IPS-11a (cell line): ENCODE results near the gene PDE4B.
"Not testable (repeated sequence)": the region's sequence is repeated elsewhere in the genome, so short reads cannot be mapped to it uniquely, and the experiment has no call there.

Experiments used
- H3K4me3 ChIP-seq: one replicate; pipeline ENCODE4 v1.5.1; 2013; ENCODE audit warnings: low read depth, low read length, control low read depth

PDE4B gene

GRCh38 chr1:65990161-65990560, 197.5 kb downstream of the PDE4B start:
- H3K4me3 ChIP-seq: no peak overlapping the region

DNA sequence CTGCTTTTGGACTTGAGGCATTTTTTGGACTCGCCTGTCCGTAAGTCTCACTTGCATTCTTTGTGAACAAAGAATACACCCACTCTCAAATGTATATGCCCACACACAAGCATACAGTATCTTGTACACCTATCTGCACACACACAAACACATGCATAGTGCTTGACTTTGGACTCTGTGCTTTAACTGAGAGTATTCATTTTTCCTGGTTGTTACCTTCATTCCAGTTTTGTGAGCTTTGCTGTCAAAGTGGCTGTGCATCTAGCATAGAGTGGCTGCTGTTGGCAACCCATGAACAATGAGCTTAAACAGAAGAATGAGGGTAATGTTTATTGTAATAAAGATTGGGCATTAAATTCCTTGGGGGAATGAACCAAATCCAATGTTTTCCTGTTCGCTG, 199.0 kb downstream of the PDE4B start:
- no peak overlapping the region for H3K4me3 ChIP-seq

DNA sequence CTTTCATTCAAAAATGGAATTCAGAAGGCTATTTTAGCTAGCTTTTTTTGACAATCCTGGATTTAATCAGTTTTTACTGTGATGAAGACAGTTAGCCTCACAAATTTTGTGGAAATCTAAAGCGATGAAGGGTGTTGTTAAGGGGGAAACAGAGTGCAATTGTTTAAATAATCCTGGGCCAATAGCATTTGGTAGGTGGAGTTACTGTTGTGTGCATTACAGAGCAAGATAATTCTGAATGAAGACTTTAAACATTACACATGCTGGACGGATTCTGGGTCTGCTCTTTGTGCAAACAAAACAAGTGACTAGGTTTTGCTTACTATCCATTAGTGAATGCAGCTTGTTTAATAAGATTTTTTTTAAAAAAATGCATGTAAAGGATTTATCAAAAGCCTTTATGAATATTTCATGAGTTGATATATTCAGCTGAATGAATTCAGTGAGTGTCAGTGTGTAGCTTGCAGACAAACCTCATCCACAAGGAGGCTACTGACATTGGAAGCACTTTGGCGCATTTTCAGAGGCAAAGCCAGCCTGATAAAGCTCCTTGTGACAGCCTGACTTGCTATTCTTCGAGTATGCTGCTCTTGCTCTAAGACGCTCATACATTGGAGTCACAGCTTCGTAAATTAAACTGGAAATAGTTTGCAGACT, 199.6 kb downstream of the PDE4B start:
- no peak overlapping the region for H3K4me3 ChIP-seq

DNA sequence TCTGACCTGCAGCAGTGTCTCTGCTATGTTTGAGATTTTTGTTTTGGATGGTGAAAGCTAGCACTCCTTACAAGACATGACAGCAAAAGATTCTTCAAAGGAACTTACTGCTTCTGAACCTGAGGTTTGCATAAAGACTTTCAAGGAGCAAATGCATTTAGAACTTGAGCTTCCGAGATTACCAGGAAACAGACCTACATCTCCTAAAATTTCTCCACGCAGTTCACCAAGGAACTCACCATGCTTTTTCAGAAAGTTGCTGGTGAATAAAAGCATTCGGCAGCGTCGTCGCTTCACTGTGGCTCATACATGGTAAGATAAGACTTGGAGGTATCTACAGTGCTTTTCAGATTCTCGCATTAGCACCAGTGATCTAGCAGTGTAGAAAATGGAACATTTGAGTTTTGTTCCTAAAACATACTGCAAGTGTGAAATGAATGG, 200.2 kb downstream of the PDE4B start:
- H3K4me3 ChIP-seq: no peak overlapping the region

DNA sequence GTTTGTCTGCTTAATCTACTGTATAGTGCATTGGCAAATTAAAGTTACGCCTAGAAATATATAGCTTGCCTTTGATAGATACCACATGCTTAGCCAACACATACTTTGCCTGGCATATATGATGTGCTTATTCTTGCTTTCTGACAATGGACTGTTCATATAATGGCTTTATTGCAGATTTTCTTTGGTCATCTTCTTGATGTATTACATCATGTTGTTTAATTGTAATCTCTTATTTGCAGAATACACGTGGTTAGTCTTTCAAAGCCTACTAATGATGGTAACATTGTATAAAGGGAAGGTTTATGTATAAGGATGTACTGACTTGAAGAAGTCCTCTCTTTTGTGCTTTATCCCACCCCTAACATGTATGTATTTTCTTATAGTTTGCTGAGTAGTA, 201.5 kb downstream of the PDE4B start:
- H3K4me3 ChIP-seq: no peak overlapping the region

GRCh38 chr1:65995336-65995735, 202.6 kb downstream of the PDE4B start:
- no peak overlapping the region for H3K4me3 ChIP-seq

DNA sequence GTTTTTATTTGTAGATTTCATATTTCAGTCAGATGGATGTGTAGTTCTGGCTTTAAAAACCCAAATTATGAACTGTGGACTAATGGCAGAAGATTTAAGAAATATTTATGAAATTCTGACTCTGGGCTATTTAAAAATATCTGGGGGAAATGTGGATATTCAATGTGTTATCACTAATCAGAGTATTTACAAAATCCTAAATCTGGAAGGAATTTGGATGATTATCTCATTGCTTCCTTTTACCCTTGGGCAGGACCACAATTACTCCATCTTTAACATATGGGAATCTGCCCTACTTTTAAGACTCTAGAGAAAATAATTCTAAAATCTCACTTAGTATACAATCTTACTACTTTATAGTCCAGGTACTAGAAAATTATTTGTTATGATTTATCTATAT, 203.2 kb downstream of the PDE4B start:
- no peak overlapping the region for H3K4me3 ChIP-seq

DNA sequence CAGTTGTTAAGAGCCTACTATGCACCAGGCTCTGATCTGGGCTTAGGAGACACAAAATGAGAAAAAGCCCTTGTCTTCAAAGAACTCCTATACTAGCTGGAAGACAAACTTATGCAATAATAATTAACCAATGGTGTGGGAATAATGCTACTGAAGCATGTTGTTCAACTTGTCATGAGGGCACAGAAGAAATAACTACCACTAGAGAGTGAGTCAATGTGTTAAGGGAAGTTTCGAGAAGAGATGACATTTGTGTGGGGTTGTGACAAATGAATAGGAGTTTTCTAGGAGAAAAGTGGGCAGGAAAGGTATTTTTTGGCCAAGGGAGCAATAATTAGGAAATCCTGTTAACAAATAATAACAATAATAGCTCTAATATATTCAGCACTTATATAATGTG, 205.0 kb downstream of the PDE4B start:
- no peak overlapping the region for H3K4me3 ChIP-seq

DNA sequence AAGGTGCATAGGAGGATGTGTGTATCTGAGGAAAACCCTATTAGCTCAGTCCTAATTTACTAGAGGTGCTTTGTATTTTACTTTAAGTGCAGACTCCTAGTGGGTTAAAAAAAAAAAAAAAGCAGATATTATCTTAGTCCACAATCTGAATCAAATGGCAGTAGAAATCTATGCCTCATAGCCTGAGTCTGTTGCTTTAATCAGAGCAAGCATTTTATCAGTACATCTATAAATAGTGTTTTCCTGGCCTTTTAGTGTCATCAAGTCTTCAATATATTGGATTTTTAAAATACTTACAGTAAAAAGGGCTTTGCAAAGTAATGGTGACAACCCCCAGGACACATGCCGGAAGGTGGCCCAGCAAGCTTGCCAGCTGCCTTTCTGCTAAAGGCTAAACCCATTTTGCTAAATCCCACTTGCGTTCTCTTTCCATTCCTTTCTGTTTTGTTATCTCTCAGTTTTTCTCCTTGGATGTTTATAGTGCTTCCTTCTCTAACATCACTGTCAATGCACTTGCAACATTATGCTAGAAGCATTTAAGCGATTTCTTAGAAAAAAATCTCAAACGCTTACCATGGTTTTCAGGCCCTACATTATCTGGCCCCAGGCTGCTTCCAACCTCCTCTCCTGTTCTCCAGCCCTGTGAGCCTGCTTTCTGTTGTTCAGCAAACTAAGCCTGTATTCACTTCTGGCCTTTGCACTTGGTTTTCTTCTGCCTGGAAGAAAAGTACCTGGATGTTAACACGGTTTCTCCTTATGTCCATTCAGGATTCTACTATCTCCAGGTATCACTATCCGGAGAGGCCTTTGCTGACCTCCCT, 206.3 kb downstream of the PDE4B start:
- H3K4me3 ChIP-seq: no peak overlapping the region

DNA sequence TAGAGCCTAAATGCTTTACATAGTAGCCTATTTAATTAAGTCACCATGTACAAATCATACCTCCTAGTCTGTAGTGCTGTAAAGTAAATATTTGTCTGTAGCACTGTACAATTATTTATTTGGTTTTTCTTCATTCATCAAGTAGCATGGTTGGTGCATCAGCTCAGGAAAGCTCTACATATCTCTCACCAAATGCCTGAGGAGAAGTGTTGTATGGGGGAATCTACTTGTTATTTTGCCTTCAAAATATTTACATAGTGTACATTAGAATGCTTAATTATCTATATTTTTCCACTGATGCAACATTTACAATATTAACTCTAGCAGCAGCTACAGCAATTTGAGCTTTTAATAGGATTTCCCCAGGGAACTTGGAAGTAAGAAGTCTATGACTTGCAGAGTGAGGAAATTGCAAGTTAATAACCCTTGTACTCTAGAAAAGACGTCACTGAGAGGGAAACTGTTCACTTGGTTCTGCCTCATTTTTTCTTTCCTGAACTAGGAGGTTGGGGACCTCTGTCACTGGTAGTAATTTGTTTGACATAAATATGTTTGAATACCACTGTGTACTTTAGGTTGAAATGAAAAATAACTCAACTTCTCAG, 207.4 kb downstream of the PDE4B start:
- no peak overlapping the region for H3K4me3 ChIP-seq

- no peak overlapping the region for H3K4me3 ChIP-seq
Observed at GRCh38 chr1:66003690-66004089, 211.0 kb downstream of the PDE4B start.

DNA sequence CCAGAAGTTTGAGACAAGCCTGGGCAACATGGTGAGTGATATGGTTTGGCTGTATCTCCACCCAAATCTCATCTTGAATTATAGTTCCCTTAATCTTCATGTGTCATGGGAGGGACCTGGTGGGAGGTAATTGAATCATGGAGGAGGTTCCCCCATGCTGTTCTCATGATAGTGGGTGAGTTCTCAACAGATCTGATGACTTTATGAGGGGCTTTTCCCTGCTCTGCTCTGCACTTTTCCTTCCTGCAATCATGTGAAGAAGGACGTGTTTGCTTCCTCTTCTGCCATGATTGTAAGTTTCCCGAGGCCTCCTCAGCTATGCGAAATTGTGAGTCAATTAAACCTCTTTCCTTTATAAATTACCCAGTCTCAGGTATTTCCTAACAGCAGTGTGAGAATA, 213.8 kb downstream of the PDE4B start:
- not testable (repeated sequence) for H3K4me3 ChIP-seq

DNA sequence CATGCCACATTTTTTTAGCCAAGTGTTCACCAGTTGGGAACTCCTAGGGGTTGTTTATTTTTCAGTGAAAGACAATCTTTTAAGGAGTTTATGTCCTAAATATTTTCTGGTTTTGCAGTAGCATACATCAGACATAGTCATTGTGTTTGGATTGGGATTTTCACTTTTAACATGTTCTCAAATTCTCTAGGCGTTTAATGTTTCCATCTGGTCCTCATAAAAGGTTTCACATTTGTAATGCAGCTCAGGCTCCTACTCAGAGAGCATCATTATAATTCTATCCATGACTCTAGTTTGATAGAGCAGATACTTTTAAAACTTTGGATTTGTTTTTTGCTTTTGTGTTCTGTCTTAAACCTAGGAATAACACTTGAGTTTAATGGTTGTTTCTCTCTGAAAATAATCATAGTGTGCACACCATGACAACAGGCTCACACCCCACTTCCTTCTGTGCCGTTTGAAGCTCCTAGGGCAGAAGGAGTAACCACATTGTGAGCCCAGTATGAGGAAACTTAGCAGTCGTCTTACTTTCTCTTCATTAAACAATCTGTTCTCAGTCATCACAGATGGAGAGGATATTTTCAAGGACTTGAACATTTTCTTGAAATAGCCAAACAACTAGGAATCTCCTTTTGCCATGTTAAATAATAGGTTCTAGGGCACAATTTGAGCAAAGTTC, 219.6 kb downstream of the PDE4B start:
- no peak overlapping the region for H3K4me3 ChIP-seq

DNA sequence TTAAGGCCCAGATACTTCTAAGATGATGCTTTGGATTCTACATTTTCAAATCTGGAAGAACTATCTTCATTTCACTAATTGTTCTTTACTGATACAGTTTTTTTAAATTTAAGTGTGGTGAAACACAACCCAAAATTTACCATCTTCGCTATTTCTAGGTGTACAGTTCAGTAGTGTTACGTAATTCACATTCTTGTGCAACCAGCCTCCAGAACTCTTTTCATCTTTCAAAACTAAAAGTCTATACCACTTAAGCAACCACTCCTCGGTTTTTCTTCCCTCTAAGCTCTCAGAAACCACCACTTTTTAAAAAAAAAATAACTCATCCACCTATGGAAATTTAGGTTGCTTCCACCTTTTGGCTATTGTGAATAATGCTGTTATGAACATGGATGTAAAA, 220.7 kb downstream of the PDE4B start:
- no peak overlapping the region for H3K4me3 ChIP-seq

GRCh38 chr1:66022904-66023620, 230.4 kb downstream of the PDE4B start:
- H3K4me3 ChIP-seq: no peak overlapping the region

GRCh38 chr1:66025188-66025587, 232.5 kb downstream of the PDE4B start:
- H3K4me3 ChIP-seq: no peak overlapping the region

- H3K4me3 ChIP-seq: no peak overlapping the region
Observed at GRCh38 chr1:66028035-66028434, 235.3 kb downstream of the PDE4B start.

- no peak overlapping the region for H3K4me3 ChIP-seq
Observed at GRCh38 chr1:66033781-66034180, 241.1 kb downstream of the PDE4B start.

GRCh38 chr1:66035616-66036245, 243.0 kb downstream of the PDE4B start:
- H3K4me3 ChIP-seq: no peak overlapping the region

DNA sequence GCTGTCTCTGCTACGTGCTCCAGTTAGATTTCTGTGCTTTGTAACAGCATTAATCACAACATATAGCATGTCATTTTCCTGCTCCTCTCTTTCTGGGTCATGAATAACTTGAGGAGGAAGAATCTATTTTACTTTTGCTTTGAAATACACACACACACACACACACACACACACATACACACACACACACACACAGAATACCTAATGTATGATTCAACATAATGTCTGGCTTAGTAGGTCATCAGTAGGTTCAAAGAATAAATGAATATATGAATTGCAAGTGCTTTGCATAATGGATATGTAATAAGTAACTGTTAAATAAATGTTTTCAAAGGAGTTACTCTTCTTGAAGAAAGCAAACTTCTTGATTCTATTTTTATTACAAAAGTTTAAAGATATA, 249.0 kb downstream of the PDE4B start:
- no peak overlapping the region for H3K4me3 ChIP-seq
